GM19043 (cell line): ENCODE data around the gene RHOA.

Source experiments
- ATAC-seq: cut with Tn5 transposase; IDR thresholded peaks from one replicate; pipeline ENCODE4 v1.9.1; 2021; ENCODE audit warnings: low read depth; ENCODE audit not compliant: unreplicated experiment

RHOA gene

DNA sequence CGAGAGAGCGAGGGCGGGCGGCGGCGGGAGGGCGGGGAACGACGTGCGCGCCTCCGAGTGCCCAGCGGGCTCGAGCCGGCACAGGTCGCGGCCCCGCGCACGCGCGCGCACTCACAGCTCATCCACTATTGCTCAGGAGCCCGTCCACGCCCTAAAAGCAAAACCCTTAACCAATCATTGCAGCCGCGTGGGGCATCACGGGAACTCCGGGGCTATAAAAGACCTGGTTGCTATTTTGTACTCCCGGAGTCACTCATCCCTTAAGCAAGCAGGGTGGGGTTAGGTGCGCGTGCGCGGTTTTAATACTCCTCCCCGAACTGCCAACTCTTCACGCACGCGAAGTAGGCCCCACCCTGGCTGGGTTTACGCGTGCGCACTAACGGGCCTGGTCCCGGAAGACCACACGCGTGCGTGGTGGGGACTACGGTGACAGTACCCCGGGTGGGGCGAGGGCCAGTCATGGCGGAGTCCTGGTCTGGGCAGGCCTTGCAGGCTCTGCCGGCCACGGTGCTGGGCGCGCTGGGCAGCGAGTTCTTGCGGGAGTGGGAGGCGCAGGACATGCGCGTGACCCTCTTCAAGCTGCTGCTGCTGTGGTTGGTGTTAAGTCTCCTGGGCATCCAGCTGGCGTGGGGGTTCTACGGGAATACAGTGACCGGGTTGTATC lies at the start of gene RHOA, which contains the start of gene TCTA:
Gene RHOA, minus strand, starts transcription at position 9 of the 664 bp plus-strand sequence. CDS start 36,387 bp downstream, outside the sequence.
Gene TCTA, plus strand, starts transcription at position 456 of the 664 bp plus-strand sequence. Its CDS starts 4 bp downstream, at position 460.
- peak; percentile 66 for ATAC-seq

DNA sequence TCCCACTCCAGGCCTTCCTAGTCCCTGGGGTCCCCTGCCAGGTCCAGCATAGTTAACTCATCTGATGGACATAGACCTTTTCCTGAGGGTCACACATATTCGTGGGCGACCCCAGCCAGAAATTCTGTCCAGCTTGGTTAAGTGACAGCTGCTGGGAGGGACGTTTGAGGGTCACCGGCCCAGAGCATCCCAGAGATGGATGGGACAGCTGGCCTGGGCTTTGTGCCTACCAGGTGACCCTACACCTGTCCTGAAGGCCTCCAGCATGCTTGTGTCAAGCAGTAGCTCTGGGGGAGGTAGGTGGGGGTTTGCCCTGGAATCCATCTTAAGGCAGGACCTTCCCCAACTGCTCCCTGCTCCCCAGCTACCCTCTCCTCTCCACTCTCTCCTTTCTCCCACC lies 49.2 kb upstream of the RHOA start:
- ATAC-seq = no peak

GRCh38 chr3:49460188-49460890 lies 48.6 kb upstream of the RHOA start:
- ATAC-seq = no peak

DNA sequence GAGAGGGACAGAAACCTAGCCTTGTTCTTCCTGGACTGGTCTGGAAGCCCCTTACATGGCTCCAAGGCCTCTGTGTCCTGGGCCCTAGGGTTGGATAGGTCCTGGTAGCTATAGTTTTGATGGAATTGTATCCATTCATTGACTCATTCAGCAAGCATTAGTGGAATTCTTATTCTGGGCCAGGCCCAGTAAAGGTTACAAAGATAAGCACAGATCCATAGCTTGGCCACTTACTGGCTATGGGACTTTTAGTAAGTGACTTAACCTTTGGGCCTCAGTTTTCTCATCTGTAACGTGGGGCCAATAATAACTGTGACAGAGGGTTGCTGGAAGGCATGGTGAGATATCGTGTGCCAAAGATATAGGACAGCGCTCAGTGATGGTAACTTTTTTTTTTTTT lies 44.7 kb upstream of the RHOA start:
- ATAC-seq = no peak

- no peak for ATAC-seq
Measured at GRCh38 chr3:49454898-49455681, 43.3 kb upstream of the RHOA start.

DNA sequence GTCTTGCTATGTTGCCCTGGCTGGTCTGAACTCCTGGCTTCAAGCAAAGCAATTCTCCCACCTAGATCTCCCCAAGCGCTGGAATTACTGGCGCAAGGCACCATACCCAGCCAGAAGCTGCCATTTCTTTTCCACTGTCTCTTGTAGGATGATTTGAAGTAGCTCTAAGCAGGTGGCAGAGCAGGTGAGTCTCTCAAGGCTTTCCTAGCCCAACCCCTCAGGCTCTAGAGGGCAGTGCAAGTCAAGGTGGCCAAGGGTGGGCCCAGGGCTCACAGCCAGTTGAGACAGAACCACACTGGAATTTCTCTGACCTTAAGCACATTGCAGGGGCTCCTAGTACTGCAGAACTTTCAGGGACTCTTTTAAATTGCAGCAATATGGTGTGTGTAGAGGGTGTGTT lies 42.7 kb upstream of the RHOA start:
- no peak for ATAC-seq

DNA sequence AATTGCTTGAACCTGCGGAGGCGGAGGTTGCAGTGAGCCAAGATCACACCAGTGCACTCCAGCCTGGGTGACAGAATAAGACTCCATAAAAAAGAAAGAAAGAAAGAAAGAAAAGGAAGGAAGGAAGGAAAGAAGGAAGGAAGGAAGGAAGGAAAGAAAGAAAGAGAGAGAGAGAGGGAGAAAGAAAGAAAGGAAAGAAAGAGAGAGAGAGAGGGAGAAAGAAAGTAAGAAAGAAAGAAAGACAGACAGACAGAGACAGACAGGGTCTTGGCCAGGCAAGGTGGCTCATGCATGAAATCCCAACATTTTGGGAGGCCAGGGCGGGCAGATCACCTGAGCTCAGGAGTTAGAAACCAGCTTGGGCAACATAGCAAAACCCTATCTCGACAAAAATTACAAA lies 41.8 kb upstream of the RHOA start:
- ATAC-seq = no peak

DNA sequence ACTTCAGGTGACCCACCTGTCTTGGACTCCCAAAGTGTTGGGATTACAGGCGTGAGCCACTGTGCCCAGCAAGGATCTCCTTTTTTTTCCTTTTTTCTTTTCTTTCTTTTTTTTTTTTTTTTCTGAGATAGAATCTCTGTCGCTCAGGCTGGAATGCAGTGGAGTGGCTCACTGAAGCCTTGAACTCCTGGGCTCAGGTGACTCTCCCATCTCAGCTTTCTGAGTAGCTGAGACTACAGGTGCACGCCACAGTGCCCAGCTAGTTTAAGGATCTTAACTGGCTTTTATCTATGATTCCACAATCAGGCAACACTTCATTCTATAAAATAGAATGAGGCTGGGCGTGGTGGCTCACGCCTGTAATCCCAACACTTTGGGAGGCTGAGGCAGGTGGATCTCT lies 33.6 kb upstream of the RHOA start:
- ATAC-seq = no peak

- no peak for ATAC-seq
Measured at GRCh38 chr3:49434731-49435130, 23.0 kb upstream of the RHOA start.

DNA sequence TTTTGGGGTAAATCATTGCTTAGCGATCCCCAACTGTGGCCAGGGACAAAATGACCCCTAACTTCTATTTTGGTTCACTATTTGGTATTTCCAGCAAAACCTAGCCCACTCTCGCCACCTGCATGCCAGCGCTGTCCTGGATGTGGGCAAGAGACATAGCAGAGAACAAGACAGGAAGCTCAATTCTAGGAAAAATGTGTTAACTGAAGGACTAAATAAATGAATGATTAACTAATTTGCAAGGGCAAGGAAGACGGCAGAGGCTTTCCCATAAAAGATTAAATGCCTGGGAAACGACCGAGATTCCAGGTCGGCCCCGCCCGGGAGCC lies 16.9 kb upstream of the RHOA start:
- ATAC-seq = no peak

GRCh38 chr3:49427586-49427985 lies 15.8 kb upstream of the RHOA start:
- no peak for ATAC-seq

GRCh38 chr3:49424816-49425215 lies 13.0 kb upstream of the RHOA start:
- ATAC-seq = no peak

DNA sequence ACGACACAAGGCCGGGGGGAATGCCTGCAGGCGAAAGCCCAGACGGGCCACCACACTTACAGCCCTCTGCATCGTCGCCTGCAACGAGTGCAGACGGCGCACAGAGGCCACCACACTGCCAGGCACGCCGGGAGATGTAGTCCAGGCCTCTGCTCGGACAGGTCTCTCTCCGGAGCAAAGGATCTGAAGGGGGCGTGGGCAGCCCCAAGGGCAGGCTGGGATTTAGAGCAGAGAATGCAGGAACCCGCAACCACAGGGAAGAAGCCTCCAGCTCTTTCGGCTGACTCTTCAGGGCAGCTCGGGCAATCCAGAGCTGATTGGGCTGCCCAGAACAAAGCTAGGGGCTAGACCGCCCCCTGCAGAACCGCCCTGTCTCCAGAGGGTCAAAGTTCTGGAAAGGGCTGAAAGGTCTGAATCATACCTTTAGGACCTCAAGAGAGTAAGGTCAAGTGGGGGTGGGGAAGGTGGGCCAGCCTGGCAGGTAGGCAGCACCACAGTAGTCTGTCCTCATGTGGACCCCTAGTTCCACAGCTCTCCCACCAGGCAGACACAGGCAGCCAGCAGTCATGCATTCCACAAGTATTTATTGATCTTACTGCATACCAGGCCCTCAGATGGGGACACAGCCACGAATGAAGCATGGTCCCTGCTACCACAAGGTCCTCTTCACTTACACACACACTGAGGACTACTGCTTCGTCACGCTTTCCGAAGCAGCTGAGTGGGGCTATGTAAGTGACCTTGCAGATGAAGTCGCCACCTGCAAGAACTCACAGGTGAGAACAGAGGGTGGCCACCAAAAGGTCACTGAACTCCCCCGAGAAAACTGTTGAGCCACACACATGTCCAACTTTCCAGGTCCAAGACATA lies 10.8 kb upstream of the RHOA start, which contains the start of gene AMT:
Gene AMT, minus strand, starts transcription at position 95 of the 870 bp plus-strand sequence. Its CDS starts 23 bp downstream, at position 72.
- no peak for ATAC-seq

GRCh38 chr3:49421890-49422378 lies 10.2 kb upstream of the RHOA start:
- ATAC-seq = no peak

DNA sequence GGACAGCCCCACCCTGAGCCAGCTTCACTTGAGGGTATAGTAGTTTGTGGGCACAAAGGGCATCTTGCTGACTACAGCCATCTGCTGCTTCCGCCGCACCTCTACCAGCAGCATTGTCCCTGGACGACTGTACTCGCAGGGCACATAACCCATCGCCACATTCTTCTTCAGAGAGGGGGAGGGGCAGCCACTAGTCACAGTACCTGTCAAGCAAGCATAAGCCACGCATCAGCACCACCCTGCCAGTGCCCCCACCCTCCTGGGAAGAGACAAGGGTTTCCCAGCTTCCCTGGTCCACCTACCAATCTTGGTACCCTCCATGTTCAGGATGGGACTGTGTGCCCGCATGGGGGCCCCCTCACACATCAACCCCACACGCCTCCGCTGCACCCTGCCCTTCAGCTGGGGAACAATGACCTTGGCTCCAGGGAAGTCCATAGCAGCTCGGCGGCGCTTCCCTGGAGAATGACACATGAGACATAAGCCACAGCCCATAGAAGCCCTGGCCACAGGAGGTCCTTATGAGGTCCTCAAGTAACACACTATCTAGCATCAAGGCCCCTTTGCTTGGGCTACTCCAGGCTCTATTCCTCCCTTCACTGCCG lies 5.8 kb upstream of the RHOA start:
- ATAC-seq = no peak

DNA sequence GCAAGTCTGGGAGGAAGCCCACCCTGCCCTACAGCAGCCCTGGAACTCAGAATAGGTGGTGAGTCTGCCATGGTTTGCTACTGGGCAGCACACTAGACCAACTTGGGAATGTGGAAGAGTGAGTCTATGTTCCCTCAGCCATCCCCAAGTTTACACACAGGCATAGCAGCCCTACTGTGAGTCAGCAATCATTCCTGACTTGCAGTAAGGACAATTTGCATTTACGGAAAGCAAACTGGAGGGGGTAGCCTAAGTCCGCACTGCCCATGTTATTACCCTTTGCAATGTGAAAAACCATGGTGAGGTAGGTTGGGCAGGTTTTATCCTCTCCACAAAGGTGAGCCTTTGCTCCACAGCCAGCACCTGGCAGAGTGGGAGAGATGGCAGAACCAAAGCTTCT lies 5.1 kb upstream of the RHOA start:
- no peak for ATAC-seq

DNA sequence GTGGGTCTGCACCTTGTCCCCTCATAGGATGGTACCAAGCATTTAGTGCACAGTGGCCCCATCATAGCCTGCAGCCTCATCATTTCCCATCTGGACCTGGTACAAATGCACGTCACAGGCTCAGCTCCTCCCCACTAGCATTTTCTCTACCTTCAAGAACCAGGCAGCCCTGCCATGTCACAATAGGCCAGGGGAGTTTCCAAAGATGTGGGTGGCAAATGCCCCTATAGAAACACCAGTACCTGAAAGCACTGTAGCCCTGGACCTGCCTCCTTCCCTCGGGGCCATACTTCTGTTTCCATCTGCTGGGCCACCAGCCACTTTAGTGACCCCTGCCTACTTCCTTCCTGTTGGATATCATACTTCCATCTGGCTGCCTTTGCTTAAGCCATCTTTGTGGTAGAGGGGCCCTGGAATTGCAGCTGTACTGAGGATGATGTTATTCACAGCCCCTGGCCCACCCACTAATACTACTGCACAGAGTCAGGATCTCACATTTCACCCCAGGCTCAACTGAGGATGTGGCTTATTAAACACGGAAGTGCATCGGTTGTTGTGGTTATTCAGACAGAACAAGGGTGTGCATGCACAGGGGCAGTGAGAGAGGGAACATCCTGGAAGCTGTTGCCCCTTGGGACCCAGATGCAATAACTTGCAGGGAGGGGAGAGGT lies 4.3 kb upstream of the RHOA start:
- no peak for ATAC-seq

GRCh38 chr3:49414753-49415152 lies 3.0 kb upstream of the RHOA start:
- no peak for ATAC-seq

DNA sequence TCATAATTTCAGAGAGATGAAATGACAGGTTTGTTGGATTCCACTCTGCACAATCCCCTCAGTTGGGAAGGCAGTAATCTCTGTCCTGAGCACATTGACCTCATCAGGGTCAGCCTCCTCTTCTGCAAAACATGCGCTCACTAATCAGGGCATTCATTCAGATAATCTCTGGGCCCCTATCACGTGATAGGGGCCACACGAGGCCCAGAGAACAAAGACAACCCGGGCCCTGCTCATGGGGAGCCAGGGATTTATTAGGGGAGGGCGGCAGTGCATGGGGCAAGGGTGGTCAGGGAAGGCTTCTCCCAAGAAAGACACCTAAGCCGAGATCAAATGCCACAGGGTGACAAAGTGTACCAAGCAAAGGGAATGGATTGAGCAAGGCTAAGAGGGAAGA lies 1.6 kb upstream of the RHOA start:
- ATAC-seq = no peak
